Skeletal muscle cell (primary cell): ENCODE measurements around the gene EGFR.

Source experiments
- DNase-seq: peaks from one replicate; pipeline ENCODE4 v3.0.0-alpha.2; 2010; ENCODE audit warnings: low read depth
- H3K4me3 ChIP-seq: 2 replicates; pipeline ENCODE4 v1.5.1; 2011; ENCODE audit warnings: low read depth, mild to moderate bottlenecking, control low read depth, low read length, moderate library complexity

EGFR gene

DNA sequence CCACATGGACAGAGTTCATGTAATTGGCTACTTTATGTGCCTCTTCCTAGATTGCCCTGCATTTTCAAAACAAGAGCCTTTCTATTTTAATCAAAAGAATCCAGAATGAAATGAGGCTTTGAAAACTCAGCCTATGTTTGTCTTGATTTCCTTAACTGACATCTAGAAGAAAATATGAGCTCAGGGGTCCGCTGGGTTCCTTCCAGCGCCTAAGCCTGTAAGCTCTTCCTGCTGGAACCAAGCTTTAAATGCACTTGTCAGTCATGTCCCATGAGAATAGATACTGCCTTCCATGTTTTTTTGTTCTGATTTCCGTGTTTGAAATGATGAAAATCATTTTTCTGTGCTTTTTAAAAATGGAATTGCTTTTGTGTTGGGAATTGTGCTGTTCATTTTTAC is 74.2 kb downstream of the EGFR start:
- no peak overlapping the region for H3K4me3 ChIP-seq
- DNase-seq = no peak

GRCh38 chr7:55093674-55094073 is 74.9 kb downstream of the EGFR start:
- DNase-seq = no peak

DNA sequence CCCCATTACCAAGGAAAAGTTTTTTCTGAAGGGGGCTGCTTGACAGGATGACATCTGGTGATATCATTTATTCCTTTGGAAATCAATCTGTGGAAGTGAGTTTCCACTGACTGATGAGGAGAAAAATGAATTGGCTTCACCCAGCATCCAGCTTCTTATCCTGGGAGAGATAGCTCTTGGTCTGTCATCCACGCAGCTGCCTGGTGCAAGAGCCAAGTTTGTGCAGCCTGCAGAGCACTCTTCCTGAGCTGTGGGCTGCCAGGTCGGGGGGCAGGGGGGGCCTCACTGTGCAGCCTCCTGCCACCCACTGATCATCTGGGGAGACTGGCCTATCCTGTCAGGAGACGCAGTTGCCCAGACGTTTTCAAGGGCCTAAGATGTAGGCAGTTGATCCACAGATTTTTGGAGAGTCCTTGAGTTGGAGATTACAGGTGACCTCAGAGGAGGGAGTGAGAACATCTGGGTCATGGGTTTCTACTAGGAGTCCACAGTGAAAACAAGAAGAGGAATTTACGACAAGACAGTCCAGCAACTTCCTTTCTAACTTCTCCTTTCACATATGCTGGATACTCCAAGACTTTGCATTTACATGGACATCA is 75.4 kb downstream of the EGFR start:
- no peak overlapping the region for H3K4me3 ChIP-seq
- no peak for DNase-seq

More at GRCh38 chr7:55093674-55094073, 74.9 kb downstream of the EGFR start:
- no peak overlapping the region for H3K4me3 ChIP-seq

DNA sequence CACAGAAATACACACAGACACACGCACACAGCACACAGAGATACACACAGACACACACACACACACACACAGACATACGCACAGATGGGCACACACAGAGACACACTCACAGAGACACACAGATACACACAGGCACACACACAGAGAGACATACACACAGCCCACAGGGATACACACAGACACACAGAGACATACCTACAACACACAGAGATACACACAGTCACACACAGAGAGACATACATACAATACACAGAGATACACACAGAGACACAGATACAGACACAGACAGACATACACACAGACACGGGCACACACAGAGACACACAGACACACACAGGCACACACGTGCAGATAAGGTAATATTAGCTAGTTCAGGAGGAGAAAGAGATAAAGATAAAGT is 76.9 kb downstream of the EGFR start:
- no peak overlapping the region for H3K4me3 ChIP-seq

GRCh38 chr7:55096323-55096722 is 77.5 kb downstream of the EGFR start:
- H3K4me3 ChIP-seq = no peak overlapping the region
- no peak for DNase-seq

More for the DNA sequence above, 76.9 kb downstream of the EGFR start:
- DNase-seq = no peak

GRCh38 chr7:55097100-55097499 is 78.3 kb downstream of the EGFR start:
- no peak overlapping the region for H3K4me3 ChIP-seq
- no peak for DNase-seq

DNA sequence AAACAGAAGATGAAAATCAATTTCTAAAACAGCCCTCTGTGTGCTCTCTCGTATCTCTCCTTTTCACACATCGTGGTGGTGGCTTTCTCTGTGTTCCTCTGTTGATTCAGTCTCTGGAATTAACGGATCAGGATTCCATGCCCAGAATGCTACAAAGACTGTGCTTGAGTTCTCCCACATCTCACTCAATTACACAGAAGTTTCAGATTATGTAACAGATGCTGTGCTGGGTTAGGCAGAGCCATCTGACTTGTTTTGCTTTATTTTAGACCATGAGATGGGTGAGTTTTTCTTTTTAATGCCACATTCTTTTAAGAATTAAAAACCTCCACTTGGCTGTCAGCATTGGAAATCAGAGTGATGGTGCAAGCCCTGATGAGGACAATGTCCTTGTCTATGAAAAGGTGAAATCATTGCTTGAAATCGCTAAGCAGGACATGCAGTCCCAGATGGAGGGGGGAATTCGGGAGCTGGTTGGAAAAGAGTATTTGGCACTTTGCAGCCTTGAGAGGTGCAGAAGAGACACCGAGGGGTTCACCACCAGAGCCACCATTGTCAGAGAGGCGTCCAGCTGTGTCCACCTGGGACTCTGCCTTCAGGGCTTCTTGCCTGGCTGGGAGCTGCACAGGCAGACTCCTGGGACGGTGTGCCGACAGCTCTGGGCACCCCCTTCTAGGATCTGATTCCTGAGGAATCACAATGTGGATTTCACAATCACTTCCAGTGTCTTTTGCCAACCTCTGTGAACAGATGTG is 80.4 kb downstream of the EGFR start:
- no peak overlapping the region for H3K4me3 ChIP-seq
- DNase-seq = no peak

- no peak for DNase-seq
- H3K4me3 ChIP-seq = no peak overlapping the region
Measured at GRCh38 chr7:55099821-55100543, 81.2 kb downstream of the EGFR start.

DNA sequence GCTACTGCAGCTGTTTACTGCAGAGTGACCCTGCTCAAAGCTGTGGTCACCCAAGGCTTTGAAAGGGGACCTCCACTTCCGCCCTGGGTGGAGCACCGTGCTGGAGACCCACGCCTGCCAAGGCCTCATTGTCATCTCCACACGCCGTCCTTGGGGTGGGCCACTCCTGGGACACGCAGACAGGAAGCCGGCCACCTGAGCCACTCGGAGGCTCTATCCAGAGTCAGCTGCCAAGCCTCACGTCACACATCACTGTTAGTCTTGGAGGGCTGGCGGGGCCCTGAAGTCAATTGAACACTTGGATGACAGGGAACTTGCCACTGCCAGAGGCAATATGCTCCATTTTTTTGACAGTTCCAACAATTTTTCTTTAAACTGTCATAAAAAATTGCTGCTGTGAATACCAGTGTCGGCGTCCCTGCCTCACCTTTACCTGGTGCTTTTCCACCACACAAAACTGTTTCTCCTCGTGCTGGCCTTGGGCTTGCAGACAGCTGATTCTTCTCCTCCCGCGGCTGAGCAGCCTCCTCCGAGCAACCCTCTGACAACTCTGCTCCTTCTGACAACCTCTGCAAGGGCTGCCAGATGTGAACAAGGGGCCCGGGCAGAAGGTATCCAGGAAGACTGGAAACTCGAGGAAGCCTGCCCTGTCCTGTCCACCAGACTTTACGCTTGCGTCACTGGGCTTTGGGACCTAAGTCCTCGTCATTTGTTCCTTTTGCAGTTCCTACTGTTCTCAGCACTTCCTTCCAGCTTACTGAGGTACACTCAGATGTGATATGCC is 81.9 kb downstream of the EGFR start:
- no peak for DNase-seq
- no peak overlapping the region for H3K4me3 ChIP-seq

DNA sequence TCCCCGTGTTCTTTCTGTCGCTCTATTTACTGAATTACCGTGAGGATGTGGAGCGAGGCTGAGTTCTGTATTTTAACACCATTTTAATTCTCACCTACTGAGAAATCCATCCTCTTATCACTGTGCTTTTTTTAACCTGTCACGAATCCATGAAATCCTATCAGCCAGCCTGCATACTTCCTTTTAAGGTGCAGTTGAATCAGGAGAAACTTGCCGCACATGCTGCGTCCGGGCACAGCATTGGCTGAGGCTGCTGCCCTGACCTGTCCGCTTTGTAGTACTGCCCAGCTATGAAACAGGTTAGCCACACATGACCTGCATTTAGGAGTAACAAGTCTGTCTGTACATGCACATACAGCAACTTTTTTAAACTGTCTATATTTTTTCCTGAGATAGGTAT is 82.5 kb downstream of the EGFR start:
- DNase-seq = no peak

DNA sequence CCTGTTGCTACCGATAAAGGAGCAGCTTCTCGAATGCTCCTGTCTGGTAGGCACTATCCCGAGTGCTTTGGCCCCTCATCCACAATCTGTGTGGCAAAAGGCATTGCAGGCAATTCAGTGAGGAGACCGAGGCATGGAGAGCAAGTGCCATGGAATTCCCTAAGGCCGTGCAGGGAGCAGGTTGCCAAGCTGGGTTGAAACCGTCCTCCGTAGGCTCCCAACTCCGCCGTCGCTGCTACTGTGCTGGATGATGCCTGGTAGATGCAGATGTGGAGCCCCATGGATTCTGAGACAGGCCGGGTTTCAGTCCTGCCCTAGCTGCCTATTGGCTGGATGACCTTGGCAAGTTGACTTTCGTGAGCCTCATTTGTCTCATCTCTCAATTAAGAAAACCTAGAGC is 85.3 kb downstream of the EGFR start:
- no peak for DNase-seq
- no peak overlapping the region for H3K4me3 ChIP-seq

More for the DNA sequence above, 82.5 kb downstream of the EGFR start:
- H3K4me3 ChIP-seq = no peak overlapping the region

DNA sequence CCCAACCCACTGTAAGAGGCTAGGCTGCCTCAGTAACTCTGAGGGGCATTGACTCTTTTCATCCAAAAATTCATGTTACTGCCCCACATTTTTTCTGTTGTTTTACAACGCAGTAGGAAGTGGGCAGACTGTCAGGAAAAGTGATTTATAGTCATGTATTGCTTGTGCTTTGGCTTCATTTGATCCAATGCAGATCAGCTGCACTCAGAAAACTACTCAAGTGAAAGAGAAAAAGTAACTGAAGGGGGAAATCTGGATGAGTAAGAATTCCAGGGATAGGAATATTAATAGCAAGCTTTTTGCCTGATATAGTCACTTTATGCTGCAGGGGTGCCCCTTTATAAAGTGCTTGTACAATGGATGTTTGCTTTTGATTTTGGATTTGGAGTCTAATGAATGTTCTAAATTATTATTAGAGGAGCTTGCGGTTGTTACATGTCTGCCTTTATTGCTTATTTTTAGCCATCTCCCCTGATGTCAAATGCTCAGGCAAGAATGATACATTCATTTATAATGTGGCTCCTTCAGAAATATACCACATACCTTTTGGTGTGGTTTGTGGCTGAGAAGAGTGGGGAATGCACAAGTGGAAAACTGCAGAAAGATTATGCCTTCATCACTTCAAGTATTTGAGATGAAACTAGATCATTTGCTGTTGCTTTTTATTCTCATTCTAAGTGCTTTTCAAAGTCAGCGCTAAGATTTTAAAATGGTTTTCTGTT is 86.1 kb downstream of the EGFR start:
- no peak overlapping the region for H3K4me3 ChIP-seq
- DNase-seq = no peak

DNA sequence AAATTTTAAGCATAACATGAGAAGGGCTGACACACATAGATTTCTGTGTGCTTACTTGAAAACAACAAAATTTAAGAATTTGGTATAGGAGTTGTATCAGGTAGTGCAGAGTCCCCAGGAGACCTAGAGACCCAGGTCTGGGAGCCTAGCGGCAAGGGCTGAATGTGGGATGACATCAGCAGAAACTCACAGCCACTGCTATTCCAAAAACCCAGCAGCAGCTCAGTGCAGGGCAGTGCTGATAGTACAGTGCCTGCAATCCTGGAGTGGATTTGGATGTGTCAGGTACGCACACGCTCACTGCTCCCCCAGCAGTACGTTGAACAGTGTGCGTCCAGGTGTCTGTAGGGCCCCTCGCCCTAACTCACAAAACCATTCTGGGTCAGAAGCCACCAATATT is 87.1 kb downstream of the EGFR start:
- no peak for DNase-seq

DNA sequence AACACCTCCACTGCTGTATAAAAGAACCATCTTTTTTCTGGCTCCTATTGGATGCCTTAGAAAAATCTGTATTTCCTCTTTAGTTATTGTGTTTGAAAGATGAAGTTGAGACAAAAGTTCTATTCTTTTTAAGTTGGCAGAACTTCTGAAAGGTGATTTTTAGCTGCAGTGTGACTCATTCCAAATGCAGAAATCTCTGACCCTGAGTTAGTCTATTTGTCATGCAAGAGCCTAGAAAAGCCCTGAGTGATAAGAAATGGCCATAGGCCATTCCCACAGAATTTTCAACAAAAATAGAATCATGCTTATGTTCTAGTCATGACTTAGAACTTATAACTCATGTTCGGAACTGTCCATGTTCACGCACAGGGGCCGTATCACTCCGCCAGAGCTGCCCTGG is 89.1 kb downstream of the EGFR start:
- H3K4me3 ChIP-seq = no peak overlapping the region
- DNase-seq = no peak

More for the DNA sequence above, 87.1 kb downstream of the EGFR start:
- no peak overlapping the region for H3K4me3 ChIP-seq

- DNase-seq = no peak
- no peak overlapping the region for H3K4me3 ChIP-seq
Measured at GRCh38 chr7:55108401-55108800, 89.6 kb downstream of the EGFR start.

GRCh38 chr7:55108818-55109217 is 90.0 kb downstream of the EGFR start:
- H3K4me3 ChIP-seq = no peak overlapping the region
- DNase-seq = no peak

DNA sequence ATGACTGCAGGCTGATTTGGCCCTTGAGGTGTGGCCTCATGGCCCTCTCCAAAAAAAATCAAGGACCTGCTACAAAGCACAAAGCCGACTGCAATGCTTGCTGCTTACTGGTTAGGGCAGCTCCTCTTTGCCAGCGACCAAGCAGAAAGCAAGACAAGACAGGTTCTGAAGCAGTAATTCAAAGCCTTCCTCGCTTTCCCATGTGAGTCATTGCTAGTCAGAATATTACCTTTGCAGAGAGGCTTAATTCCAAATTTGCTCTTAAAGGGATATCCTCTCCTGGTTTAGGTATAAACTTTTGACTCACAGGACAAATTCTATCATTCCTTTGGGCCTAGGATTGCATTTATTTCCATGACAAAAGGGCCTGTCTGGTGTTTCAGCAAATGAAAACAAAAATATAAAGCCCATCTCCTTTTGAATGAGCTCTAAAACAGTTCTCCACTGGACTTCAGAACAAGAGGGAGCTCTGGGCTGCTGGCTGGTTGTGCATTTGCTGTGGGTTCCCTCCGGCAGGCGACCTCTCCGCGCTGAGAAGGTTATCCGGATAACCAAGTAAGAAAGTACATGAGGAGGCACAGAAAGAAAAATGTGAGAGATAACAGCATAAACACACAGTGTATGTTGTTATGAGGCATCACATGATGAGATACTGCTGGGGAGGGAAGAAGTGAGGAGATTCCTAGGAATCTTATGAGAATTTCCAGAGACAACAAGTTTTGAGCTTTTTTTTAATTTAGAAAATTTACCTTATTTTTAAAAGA is 90.8 kb downstream of the EGFR start:
- DNase-seq = no peak
- H3K4me3 ChIP-seq = no peak overlapping the region

GRCh38 chr7:55110282-55110992 is 91.6 kb downstream of the EGFR start:
- H3K4me3 ChIP-seq = peak overlapping the region; percentile 24
- DNase-seq = no peak
